ENCODE results near the gene NDST4.
"Not testable (repeated sequence)": the region's sequence is repeated elsewhere in the genome, so short reads cannot be mapped to it uniquely, and the experiment has no call there.

The NDST4 gene

DNA sequence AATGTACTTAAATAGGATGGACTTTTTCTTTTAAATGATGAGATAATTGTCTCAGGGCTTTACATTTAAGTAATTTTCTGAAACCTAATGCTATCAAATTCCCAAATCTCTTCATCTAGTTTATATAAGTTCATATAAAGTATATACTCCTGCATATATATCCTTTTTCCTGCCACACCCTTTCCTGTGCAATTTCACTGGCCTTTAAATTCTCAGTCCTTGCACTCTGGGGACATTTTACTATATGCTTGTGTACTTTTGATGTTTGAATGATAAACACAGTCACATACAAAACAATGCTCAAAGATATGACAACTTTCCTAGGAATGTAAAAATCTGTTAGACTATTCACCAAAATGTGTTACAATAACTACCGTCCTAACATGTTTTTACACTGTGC, 60.1 kb downstream of the NDST4 start:
- DNase-seq, result no peak

DNA sequence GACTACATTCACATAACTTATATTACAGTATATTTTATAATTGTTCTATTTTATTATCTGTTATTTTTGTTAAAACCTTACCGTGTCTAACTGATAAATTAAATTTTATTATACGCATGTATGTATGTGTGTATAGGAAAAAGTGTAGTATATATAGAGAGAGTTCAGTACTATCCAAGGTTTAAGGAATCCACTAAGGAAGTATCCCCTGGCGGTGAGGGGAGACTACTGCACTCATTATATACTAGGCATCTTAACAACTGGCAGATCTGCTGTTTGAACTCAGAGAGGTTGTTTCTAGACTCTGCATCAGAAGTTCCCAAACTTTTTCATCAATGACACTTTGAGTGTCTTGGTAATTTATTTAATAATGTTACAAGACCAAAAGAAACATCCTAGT, 70.9 kb downstream of the NDST4 start:
- no peak for DNase-seq

DNA sequence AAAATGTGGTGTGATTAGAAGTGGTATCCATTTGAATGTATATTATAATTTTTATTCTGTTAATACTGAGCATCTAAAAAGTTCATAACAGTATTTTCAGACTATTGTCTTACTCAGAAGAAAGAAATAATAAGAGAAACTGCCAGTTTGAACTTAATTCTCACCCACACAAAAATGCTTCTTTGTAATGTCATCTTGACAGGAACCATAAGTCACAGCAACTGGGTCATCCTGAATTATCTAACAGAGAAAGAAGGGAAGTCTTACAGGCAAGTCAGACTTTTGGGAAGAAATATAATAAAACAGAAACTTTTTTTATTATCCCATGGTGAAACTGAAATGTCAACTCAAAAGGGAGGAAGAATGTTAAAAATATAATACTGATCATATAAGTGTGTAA, 83.1 kb downstream of the NDST4 start:
- DNase-seq, result no peak

DNA sequence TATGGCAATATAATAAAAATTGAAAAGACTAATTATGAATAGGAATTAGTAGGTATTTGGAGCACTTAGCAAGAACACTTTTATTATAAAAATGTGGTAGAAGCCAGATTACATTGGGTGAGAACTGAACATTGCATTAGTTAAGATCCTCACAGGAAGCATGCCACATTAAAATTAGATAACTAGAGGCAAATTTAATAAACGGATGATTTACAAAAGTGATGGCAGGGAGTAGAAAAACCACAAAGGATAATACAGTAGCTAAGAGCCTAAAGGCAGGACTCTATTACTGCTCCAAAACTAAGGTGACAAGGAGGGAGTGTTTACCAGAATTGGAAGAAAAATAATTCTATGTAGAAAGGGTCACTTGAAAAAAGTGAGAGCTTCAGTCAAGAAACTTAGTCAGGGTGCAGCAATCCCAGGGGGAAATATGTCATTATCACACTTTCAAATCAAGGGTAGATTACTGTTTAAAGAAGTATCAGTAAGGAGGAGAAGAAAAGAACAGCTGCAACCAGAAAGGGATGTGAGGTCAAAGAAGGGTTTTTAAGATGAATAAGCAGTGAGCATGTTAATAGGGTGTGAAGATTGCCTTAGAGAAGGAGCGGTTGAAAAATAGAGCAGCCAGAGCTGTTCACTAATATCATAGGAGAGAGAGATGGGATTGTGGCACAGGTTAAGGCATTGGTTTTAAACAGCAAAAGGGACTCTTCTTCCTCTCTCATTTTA, 84.6 kb downstream of the NDST4 start:
- no peak for DNase-seq

DNA sequence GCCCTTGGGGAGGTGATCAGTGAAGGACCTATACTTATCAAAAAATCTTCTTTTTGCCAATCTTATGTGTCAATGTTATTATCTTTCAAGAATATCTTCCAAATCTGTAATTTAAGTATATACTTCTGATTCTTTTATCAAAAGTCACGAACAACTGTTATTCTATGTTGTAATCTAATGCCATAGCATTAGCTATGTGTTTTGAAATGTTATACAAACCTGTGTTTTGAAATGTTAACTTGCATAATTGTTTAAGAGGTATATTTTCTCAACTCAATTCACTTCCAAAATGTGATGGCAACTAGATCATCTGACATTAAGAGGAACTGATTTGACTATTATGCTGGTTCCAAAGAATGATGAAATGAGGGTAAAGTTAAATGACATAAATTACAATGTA, 113.5 kb downstream of the NDST4 start:
- no peak for DNase-seq

DNA sequence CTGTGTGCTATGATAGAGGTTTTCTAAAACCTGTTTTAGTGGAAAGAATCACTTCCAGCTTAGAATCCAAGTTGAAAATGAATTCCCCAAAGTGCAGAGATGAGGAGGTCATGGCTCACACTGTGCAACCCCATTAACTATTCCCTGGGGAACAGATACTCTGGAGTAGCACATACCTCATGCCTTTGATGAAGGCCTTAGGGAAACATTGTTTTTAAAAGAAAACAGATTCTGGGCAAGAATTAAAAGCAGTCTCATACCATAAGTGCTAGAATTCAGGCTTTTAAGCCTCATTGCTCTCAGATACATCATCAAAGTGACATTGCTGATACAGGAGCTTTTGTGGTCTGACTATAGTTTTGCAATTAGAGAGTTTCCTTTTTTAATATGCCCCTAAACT, 115.1 kb downstream of the NDST4 start:
- DNase-seq, result no peak

DNA sequence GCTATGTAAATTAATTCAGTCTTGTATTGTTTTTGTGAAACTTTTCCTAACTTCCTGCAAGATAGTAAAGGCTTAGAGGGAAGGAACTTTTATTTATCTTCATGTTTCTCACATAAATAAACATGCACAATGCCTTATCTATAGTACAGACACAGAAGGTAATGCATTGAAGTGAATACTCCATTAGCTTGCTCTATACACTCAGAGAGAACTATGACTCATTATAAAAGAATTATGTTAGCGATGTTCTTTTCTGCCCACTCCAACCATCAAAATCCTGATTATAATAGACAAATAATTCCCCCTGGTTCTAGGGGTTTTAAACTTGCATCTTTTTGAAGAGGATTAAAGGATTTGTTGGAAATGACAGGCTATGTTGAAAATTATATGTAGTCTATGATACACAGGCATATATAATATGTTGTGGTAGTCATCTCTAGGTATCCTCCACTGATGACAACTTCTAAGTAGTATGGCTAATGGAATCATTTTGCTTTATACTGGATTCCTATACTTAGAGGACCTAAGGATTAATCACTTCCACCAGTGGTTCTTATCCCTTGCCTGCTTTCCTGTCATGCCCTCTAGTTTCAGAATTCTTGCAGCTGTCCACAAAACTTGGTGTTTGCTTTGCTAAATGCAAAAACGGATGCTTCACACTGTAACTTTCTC, 115.7 kb downstream of the NDST4 start:
- no peak for DNase-seq

DNA sequence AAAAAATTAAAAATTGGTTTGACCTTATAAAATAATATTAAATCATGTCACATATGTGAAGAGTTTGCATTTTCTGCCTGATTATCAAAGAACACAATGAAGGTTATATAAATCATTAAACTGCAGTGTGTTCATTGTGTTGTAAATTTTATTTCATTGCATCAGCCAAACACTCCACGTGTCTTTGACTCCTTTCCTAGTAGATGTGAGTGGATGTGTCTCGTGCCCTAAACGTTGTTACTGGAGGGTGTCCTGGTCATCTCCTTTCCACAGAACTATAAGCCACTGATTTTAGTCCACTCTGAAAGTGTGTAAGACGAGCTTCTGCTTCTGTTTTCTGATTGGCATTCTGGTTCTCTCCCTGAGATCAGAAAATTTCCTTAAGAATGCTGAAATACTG, 127.3 kb downstream of the NDST4 start:
- no peak for DNase-seq

DNA sequence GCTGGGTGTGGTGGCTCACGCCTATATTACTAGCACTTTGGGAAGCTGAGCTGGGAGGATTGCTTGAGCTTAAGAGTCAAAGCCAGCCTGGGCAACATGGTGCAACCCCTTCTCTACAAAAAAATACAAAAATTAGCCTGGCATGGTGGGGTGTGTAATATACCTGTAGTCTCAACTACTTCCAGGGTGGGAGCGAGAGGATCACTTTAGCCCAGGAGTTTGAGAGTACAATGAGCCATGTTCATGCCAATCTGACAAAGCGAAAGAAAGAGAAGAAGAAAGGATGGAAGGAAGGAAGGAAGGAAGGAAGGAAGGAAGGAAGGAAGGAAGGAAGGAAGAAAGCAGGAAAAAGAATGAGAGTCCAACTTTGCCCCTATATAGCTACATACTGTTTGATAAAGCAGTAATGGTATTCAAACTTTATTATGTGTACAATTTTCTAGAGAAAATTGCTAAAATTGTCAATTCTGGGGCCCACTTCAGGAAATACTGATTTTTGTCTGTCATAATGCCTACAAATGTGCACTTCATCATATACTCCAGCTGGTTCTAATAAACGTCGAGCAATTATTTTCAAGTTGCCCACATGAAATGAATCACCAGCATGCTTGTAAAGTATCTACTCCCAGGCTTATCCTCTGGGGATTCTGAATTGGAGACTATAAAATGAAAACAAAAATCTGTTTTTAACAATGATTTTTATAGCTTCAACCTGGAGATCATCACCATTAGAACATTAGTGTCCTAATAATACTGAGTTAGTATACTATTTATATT, 132.3 kb downstream of the NDST4 start:
- no peak for DNase-seq

DNA sequence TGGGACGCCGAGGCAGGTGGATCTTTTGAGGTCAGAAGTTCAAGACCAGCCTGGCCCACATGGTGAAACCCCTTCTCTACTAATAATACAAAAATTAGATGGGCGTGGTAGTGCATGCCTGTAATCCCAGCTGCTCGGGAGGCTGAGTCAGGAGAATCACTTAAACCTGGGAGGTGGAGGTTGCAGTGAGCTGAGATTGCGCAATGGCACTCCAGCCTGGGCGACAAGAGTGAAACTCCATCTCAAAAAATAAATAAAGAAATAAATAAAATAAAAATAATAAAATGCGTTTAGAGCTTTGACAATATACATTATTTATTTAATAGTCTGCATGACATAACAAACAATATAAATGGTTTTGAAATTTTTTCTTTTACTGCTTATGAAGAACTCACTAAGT, 133.0 kb downstream of the NDST4 start:
- not testable (repeated sequence) for DNase-seq

DNA sequence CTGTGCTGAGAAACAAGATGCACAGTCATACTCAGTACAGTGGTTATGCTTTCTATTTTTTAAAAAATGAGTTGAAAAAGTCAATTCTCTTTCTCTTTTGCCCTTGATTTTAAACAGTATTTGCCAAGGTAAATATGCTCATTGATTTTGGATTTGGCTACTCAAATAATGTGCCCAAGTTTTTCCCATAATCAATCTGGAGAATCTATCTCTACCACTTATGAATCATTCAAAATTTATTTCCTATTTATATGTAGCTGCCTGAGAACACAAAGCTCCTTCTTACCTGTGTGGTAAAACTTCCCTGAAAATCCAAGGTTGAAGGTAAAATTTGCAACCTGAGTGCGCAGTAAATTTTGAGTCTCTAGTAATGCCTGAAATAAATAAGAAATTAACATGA, 136.5 kb downstream of the NDST4 start:
- DNase-seq, result no peak

DNA sequence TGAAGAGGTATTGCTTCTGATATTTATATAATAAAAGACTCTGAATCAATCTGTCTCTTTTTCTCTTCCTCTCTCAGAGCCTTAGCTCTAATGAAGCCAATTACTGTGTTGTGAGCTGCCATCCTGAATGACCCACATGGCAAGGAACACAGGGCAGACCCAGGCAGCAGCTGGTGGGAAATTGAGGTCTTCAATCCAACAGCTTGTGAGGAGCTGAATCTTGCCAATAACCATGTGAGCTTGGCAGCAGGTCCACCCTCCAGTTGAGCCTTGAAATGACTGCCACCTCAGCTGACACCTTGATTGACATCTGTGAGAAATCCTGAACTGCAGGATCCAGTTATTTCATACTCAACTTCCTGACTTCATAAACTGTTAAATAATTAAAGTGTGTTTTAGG, 149.4 kb downstream of the NDST4 start:
- no peak for DNase-seq

DNA sequence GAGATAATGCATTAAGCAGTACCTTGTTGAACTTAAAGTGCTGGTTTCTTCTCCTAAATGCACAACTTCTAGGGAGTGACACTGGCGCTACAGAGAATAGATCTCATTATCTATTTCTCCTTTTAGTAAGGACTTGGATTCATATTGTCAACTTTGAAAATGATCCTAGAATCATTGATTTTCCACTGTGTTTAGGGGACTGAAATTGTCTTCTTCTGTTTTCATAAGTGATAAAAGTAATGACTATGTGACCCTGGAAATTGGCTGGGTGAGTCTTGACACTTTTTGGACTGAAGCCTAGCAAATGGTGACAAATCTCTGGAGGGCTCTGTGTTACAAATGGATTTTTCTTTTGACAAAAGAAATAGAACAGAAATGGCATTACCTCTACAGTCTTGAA, 167.8 kb downstream of the NDST4 start:
- DNase-seq, result no peak

DNA sequence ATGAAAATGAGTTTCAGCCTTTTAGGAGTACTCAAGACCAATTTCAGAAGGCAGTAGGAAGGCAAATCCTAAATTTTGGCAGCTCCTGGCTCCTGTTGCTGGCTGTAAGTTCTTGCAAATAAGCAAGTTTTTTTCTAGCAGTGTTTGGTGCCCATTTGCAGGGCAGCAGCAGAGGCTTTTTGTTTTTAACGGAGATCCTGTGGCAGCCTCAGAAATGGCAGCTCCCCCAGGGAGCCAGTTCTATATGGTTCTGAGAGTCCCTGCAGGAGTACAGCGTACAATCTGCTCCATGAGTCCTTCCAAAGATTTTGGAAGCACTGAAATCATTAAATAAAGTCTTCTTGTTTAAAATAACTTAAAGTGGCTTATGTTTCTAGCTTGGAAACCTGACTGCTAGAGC, 171.9 kb downstream of the NDST4 start:
- DNase-seq, result no peak

DNA sequence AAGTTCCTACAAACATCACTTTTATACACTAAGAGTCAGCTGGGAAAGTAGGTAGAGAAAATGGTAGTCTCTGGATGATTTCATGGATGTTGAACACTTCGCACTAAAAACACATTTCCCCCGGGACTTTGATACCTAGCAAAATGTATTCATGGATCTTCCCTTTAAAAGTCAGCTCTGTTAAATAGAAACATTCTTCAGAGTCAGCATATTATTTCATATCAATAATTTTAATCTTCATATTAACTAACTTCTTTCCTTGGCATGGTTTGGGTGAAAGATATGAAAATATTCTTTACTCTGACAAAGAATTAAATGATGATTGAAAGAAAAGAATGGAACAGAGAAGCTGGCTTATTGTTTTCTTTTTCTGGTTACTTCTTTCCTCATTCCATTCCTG, 185.5 kb downstream of the NDST4 start:
- no peak for DNase-seq

DNA sequence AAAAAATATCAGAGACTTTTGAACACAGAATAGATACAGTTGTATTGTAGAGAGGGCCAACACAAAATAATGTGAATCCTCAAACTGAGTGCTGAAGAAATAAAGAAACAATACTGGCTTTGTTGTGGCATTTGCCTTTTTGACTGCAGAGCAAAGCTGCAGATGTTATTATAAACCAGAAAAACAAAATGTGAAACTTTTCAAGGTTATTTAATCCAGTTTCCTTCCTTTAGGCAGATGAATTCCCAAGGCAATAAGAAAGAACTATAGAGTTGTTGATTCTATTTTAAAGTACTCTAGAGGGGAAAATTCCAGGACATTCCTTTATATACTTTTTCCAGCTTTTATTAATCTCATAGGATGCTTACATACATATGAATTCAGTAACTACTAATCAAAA, 186.8 kb downstream of the NDST4 start:
- no peak for DNase-seq

DNA sequence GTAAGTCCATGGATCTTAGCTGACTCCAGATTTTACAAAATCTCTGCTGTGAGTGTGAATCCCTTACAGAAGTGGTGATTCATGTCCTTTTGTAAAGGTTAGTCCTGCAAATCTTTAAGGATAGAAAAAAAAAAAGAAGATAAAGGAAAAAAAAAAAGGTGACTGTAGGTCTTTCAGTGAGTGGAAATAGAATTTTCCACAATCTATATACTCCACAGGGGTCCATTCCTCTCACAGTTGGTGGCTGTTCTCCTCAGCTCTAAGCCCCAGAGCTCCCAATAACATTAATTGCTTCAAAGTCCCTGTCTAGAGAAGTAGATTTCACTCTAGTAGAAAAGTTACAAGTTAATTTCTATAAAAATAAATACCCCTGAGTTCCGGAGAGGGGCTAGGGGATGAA, 189.1 kb downstream of the NDST4 start:
- DNase-seq, result no peak

DNA sequence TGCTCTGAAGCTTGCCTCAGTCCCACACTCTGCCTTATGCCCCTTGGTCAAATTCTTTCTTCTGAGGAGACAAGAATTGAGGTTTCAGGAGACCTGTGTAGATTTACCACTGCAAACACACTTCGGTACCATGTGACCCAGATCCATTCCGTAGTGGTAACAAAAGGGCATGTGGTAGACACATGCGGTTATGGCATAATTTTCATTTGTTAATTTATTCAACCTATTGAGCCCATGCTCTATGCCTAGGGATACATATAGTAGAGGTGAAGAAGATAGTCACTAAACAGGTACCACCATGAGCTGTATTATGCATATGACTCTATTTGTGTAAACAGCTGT, 190.9 kb downstream of the NDST4 start:
- no peak for DNase-seq

DNA sequence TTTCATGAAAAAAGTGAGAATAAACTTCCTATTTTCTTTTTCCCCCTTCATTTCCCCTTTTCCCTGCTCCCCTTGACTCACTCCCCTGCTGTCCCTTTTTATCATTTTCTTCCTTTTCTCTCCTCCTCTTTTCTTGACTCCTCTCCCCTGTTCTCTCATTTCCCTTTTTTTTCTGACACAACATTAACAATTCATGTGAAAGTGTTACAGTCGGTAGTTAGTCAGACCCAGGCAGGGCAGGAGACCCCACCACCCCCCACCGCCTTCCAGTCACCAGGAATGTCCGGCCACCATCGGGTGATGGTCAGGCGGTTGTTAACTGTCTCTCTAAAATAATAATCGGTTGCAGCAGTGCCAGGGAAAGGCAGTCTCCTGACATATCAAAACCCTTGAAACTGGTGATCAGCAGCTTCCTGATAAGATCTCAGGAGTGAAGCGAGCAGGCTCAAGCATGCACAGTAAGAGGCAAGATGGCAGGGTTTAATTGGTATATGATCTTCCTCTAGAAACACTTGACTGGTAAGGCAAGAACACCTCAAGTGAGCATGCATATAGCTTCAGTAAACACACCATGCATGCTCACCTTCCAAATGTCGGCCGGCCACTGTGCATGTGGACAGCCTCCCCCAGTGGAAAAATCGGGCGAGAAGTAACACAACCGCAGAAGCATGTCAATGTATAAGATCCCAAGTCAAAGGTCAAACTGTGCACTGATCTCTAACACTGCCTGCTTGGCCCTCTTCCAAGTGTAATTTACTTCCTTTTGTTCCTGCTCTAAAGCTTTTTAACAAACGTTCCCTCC, 191.4 kb downstream of the NDST4 start:
- no peak for DNase-seq

DNA sequence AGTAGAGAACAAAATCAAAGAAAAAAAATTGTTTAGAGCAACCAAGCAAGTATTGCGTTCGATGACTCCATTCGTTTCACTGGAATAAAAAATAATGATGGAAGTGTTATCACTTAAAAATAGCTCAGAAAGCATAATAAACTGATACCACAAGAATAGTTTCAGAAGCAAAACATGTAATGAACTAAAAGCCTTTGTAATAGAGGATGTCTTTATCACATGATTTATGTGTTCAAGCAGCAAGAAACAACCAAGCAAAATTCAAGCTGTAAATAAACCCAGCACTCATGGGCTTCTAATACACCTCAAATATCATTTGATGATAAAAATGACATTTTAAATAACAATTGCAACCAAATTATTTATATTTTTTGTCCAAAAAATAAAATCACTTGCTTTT, 192.2 kb downstream of the NDST4 start:
- DNase-seq, result no peak

DNA sequence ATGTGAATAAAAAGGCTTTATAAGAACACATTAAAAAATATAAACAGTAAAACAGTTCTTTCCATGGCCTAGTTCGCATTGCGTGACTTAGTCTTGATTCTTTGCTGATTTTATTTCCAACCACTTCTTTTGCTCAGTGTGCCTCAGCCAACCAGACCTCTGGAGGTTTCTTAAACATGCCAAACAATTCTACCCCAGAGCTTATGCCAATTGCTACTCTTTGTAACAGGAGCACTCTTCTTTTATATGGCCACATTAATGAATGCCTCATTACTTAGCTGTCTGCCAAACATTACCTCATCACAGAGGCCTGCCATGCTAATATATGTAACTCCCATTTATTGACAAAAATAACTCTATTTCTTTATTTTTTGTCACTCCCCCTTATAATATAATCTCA, 202.3 kb downstream of the NDST4 start:
- no peak for DNase-seq

DNA sequence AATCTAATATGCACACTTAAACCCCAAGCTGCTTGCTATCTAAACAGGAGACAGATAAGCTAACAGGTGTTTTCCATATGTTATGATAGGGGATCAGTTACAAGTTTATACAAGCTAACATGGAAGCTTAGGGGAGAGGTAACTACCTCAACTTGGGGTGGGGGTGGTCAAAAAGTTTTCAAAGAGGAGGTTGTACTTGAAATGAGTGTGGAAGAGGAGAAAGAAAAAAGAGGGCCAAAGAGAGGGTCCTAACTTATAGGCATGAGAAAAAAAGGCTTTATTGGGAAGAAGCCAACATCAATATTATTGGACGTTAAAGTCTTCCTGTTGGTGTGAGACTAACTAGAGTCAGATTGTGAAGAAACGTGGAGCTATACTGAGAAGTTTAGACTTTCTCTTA, 205.9 kb downstream of the NDST4 start:
- no peak for DNase-seq

DNA sequence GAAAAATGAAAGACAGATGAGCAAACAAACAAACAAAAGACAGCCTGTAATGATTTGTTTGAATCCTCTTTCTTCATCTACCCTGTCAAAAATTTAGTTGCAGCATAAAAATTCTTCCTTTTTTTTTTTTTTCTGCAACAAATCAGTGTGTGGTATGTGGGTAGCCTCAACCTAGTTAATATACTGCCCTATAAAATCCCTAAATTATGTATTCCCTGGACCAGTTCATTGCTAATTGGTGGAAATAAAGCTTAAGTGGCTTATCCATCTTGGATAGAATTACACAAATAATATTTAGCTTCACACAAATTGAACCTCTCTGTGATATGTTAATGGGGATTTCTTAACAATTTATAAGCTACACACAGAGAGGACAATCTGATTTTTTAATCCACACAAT, 208.4 kb downstream of the NDST4 start:
- DNase-seq, result no peak

DNA sequence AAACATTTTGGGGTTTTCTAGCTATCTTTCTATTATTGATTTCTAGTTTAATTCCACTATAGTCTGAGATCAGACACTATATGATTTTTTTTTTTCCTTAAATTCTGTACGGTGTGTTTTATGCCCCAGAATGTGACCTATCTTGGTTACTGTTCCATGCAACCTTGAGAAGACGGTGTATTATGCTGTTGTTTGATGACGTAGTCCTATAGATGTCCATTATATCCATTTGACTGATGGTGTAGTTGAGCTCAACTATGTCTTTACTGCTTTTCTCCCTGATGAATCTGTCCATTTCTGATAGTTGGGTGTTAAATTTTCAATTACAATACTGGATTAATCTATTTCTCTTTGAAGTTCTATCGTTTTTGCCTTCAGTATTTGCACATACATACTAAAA, 212.5 kb downstream of the NDST4 start:
- DNase-seq, result no peak

Measured in NCI-H1930 (cell line).